DMS53 treated with DMSO at 0.1 percent for 48 hours (cell line): ENCODE measurements around the gene IFT122.
"Not testable (repeated sequence)": the region's sequence is repeated elsewhere in the genome, so short reads cannot be mapped to it uniquely, and the experiment has no call there.

Source experiments
- DNase-seq: peaks from one replicate; lab custom pipeline; 2025; ENCODE audit not compliant: unreplicated experiment; lab: John Stamatoyannopoulos, UW

IFT122 gene

GRCh38 chr3:129439817-129440617 is at the start of gene IFT122, which contains the start of gene MBD4:
Gene IFT122 (plus strand): TSS chr3:129440224. CDS start chr3:129440331, 107 bp downstream.
Gene MBD4 (minus strand): TSS chr3:129439948. CDS start chr3:129439833, 115 bp downstream.
- DNase-seq: peak; percentile 94

DNA sequence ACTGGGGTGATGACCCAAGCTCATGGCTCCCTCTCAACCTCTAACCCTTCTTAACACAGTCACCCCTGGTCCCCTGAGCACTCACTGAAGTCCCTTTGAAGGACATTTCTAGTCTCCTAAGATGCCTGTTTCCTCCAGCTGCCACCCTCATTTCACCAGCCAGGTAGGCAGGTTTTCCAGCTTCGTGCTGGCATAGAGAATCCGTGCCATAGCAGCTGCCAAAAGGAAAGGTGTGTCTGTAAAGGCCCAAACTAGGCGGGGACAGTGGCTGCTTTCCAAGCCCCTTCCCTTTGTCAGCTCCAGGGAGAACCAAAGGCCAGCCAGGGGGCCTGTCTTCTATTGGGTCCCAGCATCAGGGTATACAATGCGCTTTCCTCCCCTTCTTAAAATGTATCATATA is 48.4 kb upstream of the IFT122 start:
- not testable (repeated sequence) for DNase-seq

- DNase-seq: not testable (repeated sequence)
Observed at GRCh38 chr3:129392106-129392887, 47.7 kb upstream of the IFT122 start.

DNA sequence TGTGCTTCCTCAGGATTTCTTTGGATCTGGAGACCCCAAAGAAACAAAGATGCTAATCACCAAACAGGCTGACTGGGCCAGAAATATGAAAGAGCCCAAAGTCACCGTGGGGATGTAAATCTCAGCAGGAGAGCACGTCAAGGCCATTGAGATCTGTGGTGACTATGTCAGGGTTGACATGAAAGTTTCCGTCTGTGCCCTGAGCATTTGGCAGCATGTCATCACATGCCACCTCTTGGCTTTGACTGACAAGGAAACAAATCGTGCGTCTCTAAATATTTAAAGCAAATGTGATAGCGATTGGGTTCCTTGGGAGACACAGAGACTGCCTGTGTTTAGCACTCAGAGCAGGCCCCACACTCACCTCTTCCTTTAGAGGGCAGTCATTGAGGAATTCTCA is 46.8 kb upstream of the IFT122 start:
- no peak for DNase-seq

DNA sequence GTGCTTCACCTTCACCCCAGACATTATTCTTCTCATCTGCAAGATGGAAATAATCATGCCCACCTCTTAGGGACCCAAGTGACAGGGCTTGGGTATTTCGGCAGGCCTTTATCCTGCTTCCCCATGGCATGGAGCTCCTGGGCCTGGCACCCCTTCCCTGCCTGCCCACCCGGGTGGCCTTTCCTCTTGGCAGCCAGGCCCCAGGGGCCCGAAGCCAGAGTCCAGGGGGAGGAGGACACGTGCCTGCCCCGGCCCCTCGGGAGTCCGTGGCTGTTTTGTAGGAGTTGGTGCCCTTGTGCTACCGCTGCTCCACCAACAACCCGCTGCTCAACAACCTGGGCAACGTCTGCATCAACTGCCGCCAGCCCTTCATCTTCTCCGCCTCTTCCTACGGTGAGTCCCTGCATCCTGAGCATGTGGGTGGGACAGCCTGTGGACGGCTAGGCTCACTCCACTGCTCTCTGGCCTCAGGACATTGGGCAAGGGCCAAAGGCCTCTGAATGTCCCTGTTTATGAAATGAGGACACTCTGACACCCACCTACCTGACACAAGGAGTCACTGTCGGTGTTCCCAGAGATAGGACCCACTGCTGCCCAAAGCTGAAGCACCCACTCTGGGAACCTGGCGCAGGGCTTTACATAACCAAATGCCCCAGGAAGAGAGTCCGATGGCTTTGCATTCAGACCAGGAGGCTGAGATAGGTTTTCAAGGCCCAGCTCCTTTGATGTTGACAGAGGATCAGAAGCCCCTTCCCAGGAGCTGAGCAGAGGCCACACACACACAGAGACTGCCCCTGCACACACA is 46.1 kb upstream of the IFT122 start:
- DNase-seq: not testable (repeated sequence)

- DNase-seq: no peak
Observed at GRCh38 chr3:129398803-129399144, 41.2 kb upstream of the IFT122 start.

GRCh38 chr3:129399145-129399894 is 40.7 kb upstream of the IFT122 start:
- DNase-seq: peak; percentile 82

DNA sequence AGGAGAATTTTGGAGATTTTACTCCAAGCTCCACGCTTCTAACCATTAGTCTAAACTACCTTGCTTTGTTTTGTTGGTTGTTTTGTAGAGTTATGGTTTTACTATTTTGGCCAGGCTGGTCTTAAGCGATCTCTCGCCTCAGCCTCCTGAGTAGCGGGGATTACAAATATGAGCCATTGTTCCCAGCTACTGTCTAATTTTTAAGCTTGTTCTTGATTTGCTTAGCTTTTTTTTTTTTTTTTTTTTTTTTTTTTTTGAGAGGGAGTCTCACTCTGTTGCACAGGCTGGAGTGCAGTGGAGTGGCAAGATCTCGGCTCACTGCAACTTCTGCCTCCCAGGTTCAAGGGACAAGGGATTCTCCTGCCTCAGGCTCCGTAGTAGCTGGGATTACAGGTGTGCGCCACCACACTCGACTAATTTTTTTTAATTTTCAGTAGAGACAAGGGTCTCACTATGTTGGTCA is 40.1 kb upstream of the IFT122 start:
- no peak for DNase-seq

GRCh38 chr3:129402210-129402609 is 37.8 kb upstream of the IFT122 start:
- no peak for DNase-seq

- DNase-seq: no peak
Observed at GRCh38 chr3:129402616-129403015, 37.4 kb upstream of the IFT122 start.

- no peak for DNase-seq
Observed at GRCh38 chr3:129403450-129403849, 36.6 kb upstream of the IFT122 start.

DNA sequence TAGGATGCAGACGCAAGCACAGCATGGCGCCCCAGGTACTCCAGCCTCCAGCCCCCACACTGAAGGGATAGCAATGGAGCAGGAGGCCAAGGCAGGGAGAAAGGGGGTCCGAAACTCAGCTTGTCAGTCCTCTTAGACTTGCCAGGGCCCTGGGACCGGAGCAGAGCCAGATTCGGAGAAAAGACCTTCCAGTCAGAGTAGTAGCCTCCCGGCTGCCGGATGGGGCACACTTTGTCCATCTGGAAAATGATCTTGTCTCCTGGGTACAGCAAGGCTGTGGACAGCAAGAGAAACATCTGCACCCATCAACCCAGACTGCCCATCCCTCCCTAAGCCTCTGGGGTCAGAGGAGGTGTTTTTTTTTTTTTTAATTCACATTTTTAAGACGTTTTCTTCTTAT is 35.9 kb upstream of the IFT122 start:
- no peak for DNase-seq

- DNase-seq: no peak
Observed at GRCh38 chr3:129404610-129405009, 35.4 kb upstream of the IFT122 start.

DNA sequence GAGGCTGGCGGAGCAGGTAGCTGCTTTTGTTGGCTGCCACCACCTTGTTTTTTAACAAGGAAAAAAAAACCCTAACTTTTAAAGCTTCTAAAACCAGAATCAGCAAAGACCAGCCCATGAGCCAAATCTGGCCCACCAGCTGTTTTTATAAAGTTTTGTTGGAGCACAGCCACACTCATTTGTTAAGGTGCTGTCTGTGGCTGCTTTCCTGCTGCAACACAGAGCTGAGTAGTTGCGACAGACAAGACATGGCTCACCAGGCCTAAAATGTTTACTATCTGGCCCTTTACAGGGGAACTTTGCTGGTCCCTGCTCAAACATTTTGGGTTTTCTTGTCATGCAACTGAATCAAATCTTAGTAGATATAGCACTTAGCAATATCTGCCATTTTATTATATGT is 30.5 kb upstream of the IFT122 start:
- DNase-seq: no peak

- no peak for DNase-seq
Observed at GRCh38 chr3:129410971-129411370, 29.1 kb upstream of the IFT122 start.

GRCh38 chr3:129412542-129413198 is 27.4 kb upstream of the IFT122 start:
- DNase-seq: no peak

DNA sequence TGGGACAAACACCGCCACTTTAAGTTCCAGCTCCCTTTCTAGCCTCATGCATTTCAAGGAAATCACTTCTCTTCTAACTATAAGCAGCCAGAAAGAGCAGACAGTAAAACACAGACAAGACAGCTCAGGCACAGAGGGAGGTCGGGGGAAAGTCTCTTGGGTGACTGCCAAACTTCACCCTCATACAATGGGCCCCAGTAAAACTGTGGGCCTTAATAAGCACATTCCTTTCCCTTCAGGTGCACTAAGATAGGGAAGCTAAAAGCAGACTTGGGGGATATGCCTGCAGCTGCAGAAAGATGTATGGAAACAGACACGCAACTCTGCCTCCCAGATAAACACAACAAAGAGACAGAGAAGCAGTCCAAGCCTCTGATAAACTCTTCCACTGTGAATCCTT is 26.8 kb upstream of the IFT122 start:
- not testable (repeated sequence) for DNase-seq

GRCh38 chr3:129413687-129414506 is 26.1 kb upstream of the IFT122 start:
- no peak for DNase-seq

GRCh38 chr3:129415378-129415777 is 24.6 kb upstream of the IFT122 start:
- no peak for DNase-seq
